Astrocyte (in vitro differentiated cells and primary cell): Measurements from ENCODE around the gene RYR2. TPM values are rescaled to one million over a fixed set of nuclear protein-coding genes. Genes with fewer than 3 reads are reported as not detected.
"Not testable (repeated sequence)": the region's sequence is repeated elsewhere in the genome, so short reads cannot be mapped to it uniquely, and the experiment has no call there.

Experiments
- DNase-seq: peaks from one replicate; pipeline ENCODE4 v3.0.0-alpha.2; 2010; ENCODE audit warnings: low read depth
- FAIRE-seq: peaks from 2 replicates; lab custom pipeline; 2011; peaks lifted over from hg19 to GRCh38; lab: Jason Lieb, UNC
- H2AFZ ChIP-seq: 2 replicates; pipeline ENCODE4 v1.6.0; 2012; ENCODE audit warnings: low read depth, low read length, inconsistent platforms
- H3K27ac ChIP-seq: 2 replicates; pipeline ENCODE4 v1.5.1; 2011; ENCODE audit warnings: low read depth, low read length, inconsistent platforms
- H3K27me3 ChIP-seq: 2 replicates; pipeline ENCODE4 v1.6.0; 2011; ENCODE audit warnings: low read length, inconsistent platforms; ENCODE audit not compliant: insufficient read depth
- H3K36me3 ChIP-seq: 2 replicates; pipeline ENCODE4 v1.5.1; 2011; ENCODE audit warnings: low read length, inconsistent platforms; ENCODE audit not compliant: insufficient read depth
- H3K4me1 ChIP-seq: 2 replicates; pipeline ENCODE4 v1.5.1; 2011; ENCODE audit warnings: low read length, inconsistent platforms; ENCODE audit not compliant: insufficient read depth
- H3K4me2 ChIP-seq: 2 replicates; pipeline ENCODE4 v1.6.0; 2012; ENCODE audit warnings: low read length, inconsistent platforms
- H3K4me3 ChIP-seq: 2 replicates; pipeline ENCODE4 v1.5.1; 2011; ENCODE audit warnings: low read depth, mild to moderate bottlenecking, low read length, inconsistent platforms; ENCODE audit not compliant: insufficient read depth
- H3K79me2 ChIP-seq: 2 replicates; pipeline ENCODE4 v1.6.0; 2012; ENCODE audit warnings: mild to moderate bottlenecking, low read length, inconsistent platforms; ENCODE audit not compliant: insufficient read depth
- H3K9ac ChIP-seq: 2 replicates; pipeline ENCODE4 v1.6.0; 2012; ENCODE audit warnings: mild to moderate bottlenecking, low read length, inconsistent platforms
- H3K9me3 ChIP-seq: 2 replicates; pipeline ENCODE4 v1.5.1; 2012; ENCODE audit warnings: low read depth, mild to moderate bottlenecking, low read length, inconsistent platforms; ENCODE audit not compliant: insufficient read depth
- H4K20me1 ChIP-seq: 2 replicates; pipeline ENCODE4 v1.6.0; 2012; ENCODE audit warnings: low read length, inconsistent platforms; ENCODE audit not compliant: insufficient read depth
- H3K27ac Mint-ChIP-seq: one replicate; pipeline ENCODE4 v1.8.0; 2021; ENCODE audit warnings: mild to moderate bottlenecking, mixed read lengths; ENCODE audit not compliant: unreplicated experiment
- H3K27me3 Mint-ChIP-seq: one replicate; pipeline ENCODE4 v1.8.0; 2021; ENCODE audit warnings: low read depth, mixed read lengths; ENCODE audit not compliant: unreplicated experiment
- H3K36me3 Mint-ChIP-seq: one replicate; pipeline ENCODE4 v1.8.0; 2021; ENCODE audit warnings: low read depth, mixed read lengths; ENCODE audit not compliant: unreplicated experiment
- H3K4me1 Mint-ChIP-seq: one replicate; pipeline ENCODE4 v1.8.0; 2021; ENCODE audit warnings: low read depth, mixed read lengths; ENCODE audit not compliant: unreplicated experiment
- H3K4me3 Mint-ChIP-seq: one replicate; pipeline ENCODE4 v1.8.0; 2021; ENCODE audit warnings: mild to moderate bottlenecking, moderate library complexity, mixed read lengths; ENCODE audit not compliant: unreplicated experiment
- H3K9me3 Mint-ChIP-seq: one replicate; pipeline ENCODE4 v1.8.0; 2021; ENCODE audit warnings: mild to moderate bottlenecking, mixed read lengths; ENCODE audit not compliant: unreplicated experiment
- EZH2 ChIP-seq: IDR thresholded peaks from 2 replicates; pipeline ENCODE4 v1.6.1; 2012; ENCODE audit warnings: mild to moderate bottlenecking, low read length, inconsistent platforms; ENCODE audit not compliant: insufficient read depth
- total RNA-seq: library from RNA; stranded (reverse); gene quantifications from 2 replicates; pipeline ENCODE4 v1.2.1, GENCODE V29; 2021
- TF ChIP-seq, protein P1 (sequence below): IDR thresholded peaks from 2 replicates; pipeline ENCODE4 v1.5.1; 2011; ENCODE audit warnings: low read depth, mild to moderate bottlenecking, inconsistent platforms, low read length, moderate library complexity; ENCODE audit not compliant: insufficient read depth

The RYR2 gene
- total RNA-seq, 1 donor from 2014 or later, result 0.30 TPM

DNA sequence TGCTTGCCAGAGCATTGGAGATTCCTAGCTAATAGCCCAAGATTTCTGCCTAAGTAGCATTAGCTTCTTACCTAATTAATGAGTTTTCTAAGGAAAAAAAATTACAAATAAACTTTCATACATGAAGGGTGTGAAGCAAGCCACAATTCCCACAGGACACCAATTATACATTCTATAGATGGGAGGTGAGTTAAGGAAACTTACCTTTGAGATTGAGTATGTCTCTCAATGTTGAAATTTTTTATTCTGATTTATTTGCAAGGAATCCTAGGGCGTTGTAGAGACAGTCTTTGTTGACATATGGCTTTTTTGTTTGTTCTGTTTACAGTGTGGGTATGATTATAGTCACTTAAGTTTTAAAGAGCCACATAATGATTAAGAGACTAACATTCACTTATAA lies 313.0 kb downstream of the RYR2 start:
- no peak for TF ChIP-seq EZH2
- TF ChIP-seq, protein P1, sequence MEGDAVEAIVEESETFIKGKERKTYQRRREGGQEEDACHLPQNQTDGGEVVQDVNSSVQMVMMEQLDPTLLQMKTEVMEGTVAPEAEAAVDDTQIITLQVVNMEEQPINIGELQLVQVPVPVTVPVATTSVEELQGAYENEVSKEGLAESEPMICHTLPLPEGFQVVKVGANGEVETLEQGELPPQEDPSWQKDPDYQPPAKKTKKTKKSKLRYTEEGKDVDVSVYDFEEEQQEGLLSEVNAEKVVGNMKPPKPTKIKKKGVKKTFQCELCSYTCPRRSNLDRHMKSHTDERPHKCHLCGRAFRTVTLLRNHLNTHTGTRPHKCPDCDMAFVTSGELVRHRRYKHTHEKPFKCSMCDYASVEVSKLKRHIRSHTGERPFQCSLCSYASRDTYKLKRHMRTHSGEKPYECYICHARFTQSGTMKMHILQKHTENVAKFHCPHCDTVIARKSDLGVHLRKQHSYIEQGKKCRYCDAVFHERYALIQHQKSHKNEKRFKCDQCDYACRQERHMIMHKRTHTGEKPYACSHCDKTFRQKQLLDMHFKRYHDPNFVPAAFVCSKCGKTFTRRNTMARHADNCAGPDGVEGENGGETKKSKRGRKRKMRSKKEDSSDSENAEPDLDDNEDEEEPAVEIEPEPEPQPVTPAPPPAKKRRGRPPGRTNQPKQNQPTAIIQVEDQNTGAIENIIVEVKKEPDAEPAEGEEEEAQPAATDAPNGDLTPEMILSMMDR, result no peak
- no peaks in the 10 kb centered on the region for H3K9me3 Mint-ChIP-seq
- Histone ChIP-seq H3K79me2 (no peaks in the 10 kb centered on the region), H3K9me3 (no peaks in the 10 kb centered on the region), H4K20me1 (no peaks in the 10 kb centered on the region), H2AFZ (no peak overlapping the region), H3K4me3 (no peak overlapping the region), H3K27ac (no peak overlapping the region), H3K27me3 (no peaks in the 10 kb centered on the region), H3K4me2 (no peak overlapping the region), H3K36me3 (no peaks in the 10 kb centered on the region), H3K9ac (no peak overlapping the region), H3K4me1 (no peaks in the 10 kb centered on the region)
- no peaks in the 10 kb centered on the region for H3K36me3 Mint-ChIP-seq
- DNase-seq (no peak), FAIRE-seq (no peak)
- peaks cover 2% of the 10 kb centered on the region for H3K27me3 Mint-ChIP-seq
- no peak overlapping the region for H3K4me3 Mint-ChIP-seq
- H3K27ac Mint-ChIP-seq, result no peak overlapping the region
- no peaks in the 10 kb centered on the region for H3K4me1 Mint-ChIP-seq

DNA sequence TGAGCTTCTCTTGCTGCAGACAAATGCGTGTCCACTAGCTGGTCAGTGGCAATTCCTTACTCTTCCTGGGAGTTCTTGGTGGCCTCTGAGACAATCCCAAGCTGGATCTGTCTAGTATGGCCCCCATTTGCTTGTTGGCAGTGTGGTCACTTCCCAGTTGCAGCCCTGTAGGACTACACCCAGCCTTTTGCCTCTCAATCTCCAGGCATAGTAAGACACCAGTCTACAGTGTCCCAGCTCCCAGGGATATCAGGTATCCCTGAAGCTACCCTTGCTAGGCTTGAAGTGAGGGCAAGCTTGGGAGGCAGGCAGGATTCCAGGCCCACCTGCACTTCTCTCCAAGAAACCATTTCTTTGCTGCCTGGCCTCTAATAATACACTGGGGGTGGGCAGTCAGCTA lies 316.6 kb downstream of the RYR2 start:
- TF ChIP-seq EZH2, result no peak
- TF ChIP-seq, protein P1, result no peak
- Histone ChIP-seq H3K79me2 (no peaks in the 10 kb centered on the region), H3K4me3 (no peak overlapping the region), H3K27me3 (no peaks in the 10 kb centered on the region), H3K36me3 (no peaks in the 10 kb centered on the region), H2AFZ (no peak overlapping the region), H3K4me1 (no peaks in the 10 kb centered on the region), H3K9me3 (no peaks in the 10 kb centered on the region), H3K9ac (no peak overlapping the region), H3K27ac (no peak overlapping the region), H3K4me2 (no peak overlapping the region), H4K20me1 (no peaks in the 10 kb centered on the region)
- H3K9me3 Mint-ChIP-seq, result no peaks in the 10 kb centered on the region
- peaks cover 2% of the 10 kb centered on the region for H3K27me3 Mint-ChIP-seq
- no peaks in the 10 kb centered on the region for H3K4me1 Mint-ChIP-seq
- DNase-seq (no peak), FAIRE-seq (no peak)
- H3K27ac Mint-ChIP-seq, result no peak overlapping the region
- H3K36me3 Mint-ChIP-seq, result no peaks in the 10 kb centered on the region
- no peak overlapping the region for H3K4me3 Mint-ChIP-seq

DNA sequence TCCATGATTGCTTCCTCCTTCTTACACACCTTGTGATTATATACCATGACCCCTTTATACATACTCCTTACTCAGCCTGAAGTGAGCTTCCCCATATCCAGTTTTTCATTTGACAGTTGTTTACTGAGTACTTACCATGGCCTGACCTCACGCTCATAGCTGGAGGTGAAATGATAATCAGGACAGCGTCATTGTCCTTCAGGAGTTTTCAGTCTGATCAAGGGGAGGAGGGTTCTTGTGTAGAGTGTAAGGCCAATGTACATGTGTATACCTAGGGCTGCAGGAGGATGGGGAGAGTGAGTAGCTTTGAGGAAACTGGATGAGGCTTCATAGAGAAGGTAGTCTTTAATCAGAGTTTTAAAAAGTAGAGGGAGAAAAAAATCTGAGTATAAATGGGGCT lies 325.8 kb downstream of the RYR2 start:
- Mint-ChIP-seq H3K4me1 (no peaks in the 10 kb centered on the region), H3K27me3 (no peaks in the 10 kb centered on the region), H3K9me3 (no peaks in the 10 kb centered on the region), H3K4me3 (no peak overlapping the region), H3K27ac (no peak overlapping the region), H3K36me3 (no peaks in the 10 kb centered on the region)
- Histone ChIP-seq H3K27ac (no peak overlapping the region), H3K9me3 (no peaks in the 10 kb centered on the region), H3K36me3 (no peaks in the 10 kb centered on the region), H3K4me1 (no peaks in the 10 kb centered on the region), H3K4me3 (no peak overlapping the region), H3K4me2 (no peak overlapping the region), H4K20me1 (no peaks in the 10 kb centered on the region), H2AFZ (no peak overlapping the region), H3K79me2 (no peaks in the 10 kb centered on the region), H3K27me3 (no peaks in the 10 kb centered on the region), H3K9ac (no peak overlapping the region)
- no peak for DNase-seq
- no peak for TF ChIP-seq EZH2
- TF ChIP-seq, protein P1, result no peak
- no peak for FAIRE-seq

DNA sequence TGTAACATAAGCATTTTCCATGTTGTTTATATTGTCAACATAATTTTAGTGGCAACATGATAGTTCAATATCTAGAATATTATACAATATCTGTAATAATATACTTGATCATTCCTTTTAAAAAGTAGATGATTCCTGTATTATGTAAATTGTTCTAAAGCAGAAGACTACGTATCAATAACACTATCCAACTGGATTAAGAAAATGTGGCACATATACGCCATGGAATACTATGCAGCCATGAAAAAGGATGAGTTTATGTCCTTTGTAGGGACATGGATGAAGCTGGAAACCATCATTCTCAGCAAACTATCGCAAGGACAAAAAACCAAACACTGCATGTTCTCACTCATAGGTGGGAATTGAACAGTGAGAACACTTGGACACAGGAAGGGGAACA lies 329.5 kb downstream of the RYR2 start:
- H3K4me1 Mint-ChIP-seq, H3K4me3 Mint-ChIP-seq, H3K79me2 ChIP-seq, H2AFZ ChIP-seq, H3K4me3 ChIP-seq, H4K20me1 ChIP-seq, H3K27ac Mint-ChIP-seq, H3K9me3 Mint-ChIP-seq, H3K36me3 ChIP-seq, H3K9me3 ChIP-seq, H3K27ac ChIP-seq, H3K4me1 ChIP-seq, H3K27me3 Mint-ChIP-seq, H3K9ac ChIP-seq, H3K36me3 Mint-ChIP-seq, H3K4me2 ChIP-seq, H3K27me3 ChIP-seq, DNase-seq, FAIRE-seq: not testable (repeated sequence)
